HL-60 (cell line): ENCODE measurements around the gene MCCC1.

Experiments used
- GABPA ChIP-seq: IDR thresholded peaks from 2 replicates; pipeline ENCODE4 v1.6.1; 2012; ENCODE audit warnings: low read depth
- TF ChIP-seq, protein P1 (sequence below): IDR thresholded peaks from one replicate; pipeline ENCODE4 v1.5.1; 2011; ENCODE audit warnings: low read length, control low read depth, inconsistent platforms; ENCODE audit not compliant: insufficient read depth

DNA sequence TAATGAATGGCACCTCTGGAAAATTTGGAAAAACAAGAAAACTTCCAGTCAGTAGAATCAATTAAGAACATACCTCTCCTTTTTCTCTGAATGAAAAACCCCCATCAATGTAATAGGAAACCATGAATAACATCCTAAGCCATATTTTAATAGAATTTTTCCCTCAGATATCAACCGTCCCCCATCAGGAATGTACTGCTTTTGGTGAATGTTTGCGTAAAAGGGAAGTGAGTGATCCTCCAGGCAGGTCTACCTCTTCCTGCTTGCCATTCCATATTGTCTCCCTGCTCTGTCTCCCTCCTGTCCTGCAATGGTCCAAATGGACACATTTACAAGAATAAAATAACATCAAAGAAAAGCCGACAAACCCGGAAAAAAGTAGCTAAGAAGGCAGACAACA is 32.4 kb upstream of the MCCC1 start:
- TF ChIP-seq, protein P1, sequence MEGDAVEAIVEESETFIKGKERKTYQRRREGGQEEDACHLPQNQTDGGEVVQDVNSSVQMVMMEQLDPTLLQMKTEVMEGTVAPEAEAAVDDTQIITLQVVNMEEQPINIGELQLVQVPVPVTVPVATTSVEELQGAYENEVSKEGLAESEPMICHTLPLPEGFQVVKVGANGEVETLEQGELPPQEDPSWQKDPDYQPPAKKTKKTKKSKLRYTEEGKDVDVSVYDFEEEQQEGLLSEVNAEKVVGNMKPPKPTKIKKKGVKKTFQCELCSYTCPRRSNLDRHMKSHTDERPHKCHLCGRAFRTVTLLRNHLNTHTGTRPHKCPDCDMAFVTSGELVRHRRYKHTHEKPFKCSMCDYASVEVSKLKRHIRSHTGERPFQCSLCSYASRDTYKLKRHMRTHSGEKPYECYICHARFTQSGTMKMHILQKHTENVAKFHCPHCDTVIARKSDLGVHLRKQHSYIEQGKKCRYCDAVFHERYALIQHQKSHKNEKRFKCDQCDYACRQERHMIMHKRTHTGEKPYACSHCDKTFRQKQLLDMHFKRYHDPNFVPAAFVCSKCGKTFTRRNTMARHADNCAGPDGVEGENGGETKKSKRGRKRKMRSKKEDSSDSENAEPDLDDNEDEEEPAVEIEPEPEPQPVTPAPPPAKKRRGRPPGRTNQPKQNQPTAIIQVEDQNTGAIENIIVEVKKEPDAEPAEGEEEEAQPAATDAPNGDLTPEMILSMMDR, result no peak
- TF ChIP-seq GABPA, result no peak
